ENCODE measurements around the gene EARS2.
"Not testable (repeated sequence)": the region's sequence is repeated elsewhere in the genome, so short reads cannot be mapped to it uniquely, and the experiment has no call there.

EARS2 gene

DNA sequence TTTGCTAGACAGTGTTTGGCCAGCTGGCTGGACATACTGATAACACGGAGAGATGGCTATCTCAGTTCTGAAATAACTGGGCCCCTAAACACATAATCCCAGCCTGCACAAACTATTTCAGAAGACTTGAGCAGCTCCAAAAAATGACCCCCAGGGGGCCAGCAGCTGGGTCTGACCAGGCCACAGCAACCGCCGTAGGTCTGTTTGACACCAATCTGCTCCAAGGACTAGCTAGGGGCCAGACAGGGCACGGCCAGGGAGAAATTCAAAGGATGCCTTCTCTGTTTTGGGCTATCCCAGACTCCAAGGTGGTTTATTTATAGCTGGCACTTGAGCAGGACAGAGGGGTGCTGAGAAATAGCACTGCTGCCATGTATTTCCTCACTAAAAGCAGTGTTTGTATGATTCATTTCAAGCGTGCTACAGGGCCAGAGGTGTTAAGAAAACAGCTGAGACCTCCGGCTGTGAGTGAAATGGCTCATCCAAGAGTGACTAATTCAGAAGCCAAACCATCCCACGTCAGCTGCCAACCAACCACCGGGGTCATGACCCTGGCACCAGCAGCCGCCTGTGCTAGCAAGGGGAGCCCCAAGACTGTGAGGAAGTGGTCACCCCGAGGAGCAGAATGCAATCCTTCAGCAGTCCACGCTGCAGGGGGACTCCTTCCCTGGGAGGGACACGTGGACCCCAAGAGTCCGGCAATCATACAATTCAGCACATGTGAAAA, 52.5 kb downstream of the EARS2 start:
- peak; percentile 80 for DNase-seq

DNA sequence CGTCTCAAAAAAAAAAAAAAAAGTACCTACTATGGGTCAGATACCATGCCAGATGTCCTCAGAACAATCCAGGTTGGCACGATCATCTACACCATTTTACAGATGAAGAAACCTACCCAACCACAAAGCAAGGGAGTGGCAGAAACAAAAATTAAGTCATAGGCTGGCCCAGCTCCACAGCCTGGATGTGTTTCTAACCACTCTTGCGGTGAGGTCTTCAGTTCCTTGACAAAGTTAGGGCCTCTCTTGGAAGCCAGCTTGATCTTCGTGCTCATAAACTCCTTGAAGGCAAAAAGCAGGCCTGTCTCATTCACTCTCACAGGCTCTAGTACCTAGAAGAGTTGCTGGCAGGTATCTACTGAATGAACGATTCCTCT, 53.1 kb downstream of the EARS2 start:
- no peak for DNase-seq

DNA sequence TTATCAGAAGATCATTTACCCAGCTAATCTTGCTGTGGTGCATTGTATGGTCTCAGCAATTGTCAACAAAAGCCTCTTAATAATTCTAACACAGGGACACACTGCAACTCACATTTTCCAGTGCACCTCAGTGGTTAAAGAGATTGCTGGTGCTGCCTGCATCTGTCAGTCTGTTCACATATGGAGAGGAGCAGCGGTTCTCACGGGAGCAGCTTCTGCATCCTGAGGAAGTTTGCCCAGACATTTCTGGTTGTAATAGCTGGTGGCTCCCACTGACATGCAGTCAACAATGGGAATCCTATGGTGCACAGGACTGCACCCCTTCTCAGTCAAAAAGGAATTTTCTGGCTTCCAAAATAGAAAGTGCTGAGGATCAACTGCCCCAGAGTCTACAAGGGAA, 54.7 kb downstream of the EARS2 start:
- no peak for DNase-seq

DNA sequence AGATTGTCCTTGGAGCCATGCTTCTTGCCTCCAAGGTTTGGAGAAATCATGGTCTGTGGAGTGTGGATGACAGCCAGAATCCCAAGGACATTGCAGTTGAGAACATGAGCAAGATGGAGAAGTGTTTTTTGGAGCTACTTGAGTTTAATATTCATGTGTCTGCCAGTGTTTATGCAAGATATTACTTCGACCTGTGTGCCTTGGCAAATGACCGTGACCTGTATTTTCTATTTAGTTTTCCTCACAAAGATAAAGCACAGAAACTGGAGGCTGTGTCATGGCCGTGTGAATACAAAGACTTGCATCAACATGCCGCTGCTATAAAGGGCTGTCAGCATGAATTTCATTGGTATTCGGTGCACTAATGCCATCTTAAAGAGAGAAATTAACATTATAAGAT, 55.9 kb downstream of the EARS2 start:
- no peak for DNase-seq

DNA sequence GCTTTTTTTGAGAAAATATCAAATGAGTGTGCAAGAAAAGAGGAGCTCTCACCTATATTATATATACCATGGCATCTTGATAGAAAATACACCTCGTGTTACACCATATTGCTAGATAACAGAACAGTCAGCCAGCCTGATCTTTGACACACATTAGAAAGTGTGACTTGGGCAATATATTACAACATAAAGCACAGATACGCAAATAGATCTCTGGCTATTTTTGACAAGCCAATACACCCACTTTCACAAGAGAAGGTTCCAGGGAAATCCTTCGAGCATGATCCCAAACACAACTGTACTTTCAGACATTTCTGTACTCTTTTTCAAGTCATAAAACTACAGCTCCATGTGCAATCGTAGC, 56.3 kb downstream of the EARS2 start:
- DNase-seq = no peak

DNA sequence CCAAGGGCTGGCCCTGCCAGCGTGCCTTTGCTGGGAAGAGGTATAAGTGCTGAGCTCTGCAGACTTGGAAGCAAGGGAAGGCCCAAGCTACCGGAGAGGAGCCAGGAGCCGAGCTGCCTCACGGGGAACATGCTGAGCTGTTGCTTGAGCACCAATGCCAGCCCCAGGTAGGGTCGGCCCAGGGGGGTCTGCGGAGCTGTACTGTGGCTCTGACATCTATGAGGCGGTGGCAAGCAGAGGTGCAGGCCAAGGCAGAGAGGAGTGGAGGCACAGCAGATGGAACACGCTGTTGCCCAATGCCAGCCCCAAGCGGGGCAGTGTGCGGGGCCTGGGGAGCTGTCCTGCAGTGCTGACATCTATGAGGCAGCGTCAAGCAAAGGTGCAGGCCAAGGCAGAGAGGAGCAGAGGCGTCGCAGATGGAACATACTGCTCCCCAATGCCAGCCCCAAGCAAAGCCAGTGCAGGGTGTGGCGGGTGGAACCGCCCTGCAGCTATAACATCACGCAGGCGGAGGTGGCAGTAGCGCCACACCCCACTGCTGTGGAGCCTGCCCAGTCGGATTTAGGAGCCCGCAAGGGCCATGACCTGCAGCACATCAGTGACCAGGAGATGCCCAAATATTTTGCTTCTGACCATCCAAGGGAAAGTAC, 56.8 kb downstream of the EARS2 start:
- DNase-seq = no peak

DNA sequence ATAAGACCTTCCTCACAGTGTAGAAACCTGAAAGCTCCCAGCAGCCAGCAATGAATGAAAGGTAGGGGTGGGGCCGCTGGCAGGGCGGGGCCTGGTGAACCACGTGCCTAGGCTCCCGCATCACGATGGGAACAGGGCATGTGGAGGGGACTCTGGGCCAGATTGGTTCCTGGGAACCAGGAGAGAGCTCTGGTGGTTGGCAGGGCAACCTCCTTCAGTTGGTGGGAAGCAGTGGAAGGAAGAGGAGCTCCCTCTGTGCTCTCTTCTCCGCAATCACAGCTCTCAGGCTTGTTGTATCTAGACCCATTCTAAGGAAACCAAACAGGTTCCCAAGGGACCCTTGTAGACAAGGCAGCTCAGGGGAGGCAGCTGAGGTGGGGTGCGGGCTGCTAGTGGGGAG, 57.3 kb downstream of the EARS2 start:
- no peak for DNase-seq

DNA sequence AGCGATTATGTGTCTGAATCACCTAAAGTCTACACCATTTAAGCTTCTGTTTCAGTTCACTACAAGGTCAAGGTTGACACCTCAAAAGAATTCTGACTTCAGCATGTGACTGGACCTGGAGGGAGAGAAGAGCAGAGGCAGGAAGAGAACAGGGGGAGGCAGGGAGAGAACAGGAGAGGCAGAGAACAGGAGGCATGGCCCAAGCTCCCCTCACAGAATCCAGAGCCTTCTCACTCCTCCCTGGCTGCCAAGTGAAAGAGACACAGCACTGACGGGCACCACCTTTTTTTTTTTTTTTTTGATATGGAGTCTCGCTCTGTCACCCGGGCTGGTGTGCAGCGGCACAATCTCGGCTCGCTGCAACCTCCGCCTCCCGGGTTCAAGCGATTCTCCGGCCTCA, 58.3 kb downstream of the EARS2 start:
- DNase-seq = no peak

DNA sequence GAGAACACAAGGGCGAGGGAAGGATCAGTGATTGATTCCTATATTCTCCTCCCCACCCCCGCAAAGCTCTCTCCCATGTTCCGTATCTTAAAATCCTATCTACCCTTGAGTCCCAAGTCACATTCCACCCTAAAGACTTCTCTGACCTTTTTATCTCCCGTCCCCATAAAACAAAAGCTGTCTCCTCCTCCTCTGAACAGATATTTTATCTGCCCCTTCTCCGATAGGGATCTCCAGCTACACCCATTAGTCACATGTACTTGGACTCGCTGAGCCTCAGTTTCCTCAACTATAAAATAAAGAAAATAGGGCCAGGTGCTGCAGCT, 59.6 kb downstream of the EARS2 start:
- DNase-seq = no peak

DNA sequence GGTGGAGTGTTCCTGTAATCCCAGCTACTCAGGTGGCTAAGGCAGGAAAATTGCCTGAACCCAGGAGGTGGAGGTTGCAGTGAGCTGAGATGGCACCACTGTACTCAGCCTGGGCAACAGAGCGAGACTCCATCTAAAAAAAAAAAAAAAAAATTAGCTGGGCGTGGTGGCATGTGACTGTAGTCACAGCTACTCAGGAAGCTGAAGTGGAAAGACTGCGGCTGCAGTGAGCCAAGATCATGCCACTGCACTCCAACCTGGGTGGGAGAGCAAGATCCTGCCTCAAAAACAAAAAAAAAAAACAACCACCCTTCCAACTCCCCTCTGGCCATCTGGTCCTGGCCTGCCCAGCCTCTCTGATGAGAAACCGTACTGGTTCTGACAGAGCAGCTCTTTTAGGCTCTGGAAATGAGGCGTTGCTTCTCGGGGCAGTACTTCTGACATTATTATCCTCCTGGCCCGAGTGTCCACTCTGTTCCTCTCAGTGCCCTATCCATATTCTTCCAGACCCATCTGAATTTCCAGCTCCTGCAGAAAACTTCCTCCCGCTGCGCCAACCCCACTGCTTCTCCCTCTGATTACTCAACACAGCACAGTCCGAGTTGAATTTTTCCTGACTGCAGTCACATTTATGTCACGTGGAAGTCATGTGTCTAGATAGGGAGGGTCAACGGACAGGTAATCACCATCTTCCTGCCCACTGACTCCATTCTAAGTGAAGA, 60.2 kb downstream of the EARS2 start:
- DNase-seq = no peak

DNA sequence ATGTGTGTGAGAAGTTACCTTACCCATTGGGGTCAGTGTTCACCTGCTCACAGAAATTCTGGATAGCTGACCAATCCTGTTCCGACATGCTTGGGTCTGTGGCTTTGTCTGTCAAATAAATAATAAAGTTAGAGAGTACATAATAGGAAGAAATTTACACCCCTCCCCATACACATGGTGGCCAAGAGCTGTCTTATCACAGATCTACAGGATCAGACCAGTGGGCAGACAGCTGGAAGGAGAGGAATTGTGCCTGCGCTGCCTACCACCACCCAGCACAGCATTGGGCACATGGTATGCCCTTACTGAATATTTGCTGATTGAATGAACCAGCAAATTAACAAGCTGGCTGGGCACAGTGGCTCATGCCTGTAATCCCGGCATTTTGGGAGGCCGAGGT, 61.5 kb downstream of the EARS2 start:
- no peak for DNase-seq

DNA sequence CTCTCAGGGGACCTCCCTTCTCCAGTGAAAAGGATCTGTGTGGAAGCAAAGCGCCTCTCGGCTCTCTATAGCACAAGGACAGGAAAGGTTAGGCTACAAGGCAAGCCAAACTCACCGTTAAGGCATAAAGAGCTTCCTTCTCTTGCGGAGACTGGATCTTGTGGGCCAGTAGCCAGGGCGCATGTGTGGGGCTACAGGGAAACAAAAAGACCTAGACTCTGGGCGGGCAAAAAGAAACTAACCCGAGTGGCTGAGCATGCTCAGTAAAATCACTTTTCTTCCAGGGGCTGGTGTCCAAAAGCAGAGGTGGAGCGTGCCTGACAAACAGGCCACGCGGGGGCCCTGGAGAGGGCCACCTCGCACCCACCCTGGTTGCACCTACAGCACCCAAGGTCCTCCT, 63.0 kb downstream of the EARS2 start:
- DNase-seq = no peak

DNA sequence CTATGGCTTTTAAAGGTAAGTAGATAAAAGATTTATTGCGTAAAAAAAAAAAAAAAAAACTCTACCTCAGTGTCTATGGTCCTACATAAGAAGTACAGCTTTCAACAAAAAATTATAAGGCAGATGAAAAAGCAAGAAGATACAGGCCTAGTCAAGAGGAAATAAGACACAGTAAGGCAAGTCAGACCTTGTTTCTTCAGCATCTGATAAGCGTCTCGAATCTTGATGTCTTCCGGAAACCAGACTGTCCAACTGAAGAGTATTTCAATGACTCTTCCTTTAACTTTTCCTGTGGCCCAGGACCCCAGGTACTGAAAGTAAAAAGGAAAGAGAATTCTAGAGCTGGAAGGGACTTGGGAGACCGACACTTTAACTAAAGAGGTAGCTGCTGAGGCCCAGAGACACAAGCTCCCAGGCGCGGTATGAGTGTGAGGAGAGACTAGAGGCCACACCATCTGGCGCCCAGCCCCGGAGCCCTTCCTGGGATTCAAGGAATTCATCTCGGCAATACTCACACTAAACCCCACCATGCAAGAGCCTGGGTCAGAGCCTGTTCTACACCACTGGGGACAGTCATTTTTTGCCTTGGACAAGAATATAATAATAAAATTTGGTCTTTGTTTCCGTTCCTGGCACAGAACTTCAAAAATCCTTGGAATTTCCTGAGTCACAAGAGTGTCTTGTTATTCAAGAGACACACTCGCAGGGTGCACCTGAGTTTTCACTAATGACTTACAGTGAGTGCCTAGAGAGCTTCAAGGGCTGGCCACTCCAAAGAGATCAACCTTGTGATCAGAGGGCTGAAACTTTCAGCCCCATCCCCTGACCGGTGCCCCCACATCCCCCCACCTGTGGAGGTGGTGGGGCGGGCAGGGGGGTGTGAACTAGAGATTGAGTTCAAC, 65.4 kb downstream of the EARS2 start:
- no peak for DNase-seq

DNA sequence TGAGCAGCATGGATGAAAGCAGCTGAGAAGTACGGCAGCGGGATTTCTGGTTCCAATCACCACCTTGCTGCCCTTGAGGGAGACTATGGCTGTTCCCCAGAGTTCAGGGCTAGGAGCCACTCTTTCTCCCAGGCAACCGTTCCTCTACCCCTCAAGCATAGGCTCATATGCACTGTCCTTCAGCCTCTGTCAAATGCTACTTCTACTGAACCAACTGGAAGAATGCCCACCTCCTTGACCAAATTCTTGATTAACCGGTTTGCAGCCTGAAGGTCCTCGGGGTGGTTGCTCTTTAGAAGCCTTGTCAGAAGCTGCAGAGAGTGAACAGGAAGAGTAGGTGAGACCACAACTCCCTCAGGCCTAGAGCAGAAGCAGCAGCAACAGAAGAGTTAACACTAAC, 70.7 kb downstream of the EARS2 start:
- DNase-seq = no peak

DNA sequence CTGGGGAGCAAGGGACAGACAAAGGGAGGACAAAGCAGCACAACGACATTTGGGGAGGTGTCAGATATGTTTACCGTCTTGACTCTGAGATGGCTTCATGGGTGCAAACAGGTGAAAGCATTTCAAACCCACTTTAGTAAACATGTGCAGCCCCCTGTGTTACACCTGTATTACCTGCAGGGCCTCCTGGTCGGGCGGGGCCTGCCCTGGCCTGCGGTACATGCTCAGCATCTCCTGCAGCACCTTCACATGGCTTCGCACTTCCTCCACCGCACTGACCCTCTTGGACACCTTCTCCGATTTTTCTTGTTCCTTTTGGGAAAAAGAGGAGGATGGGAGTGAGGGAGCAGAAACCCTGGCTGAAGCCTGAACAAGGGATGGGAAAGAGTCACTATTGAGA, 71.3 kb downstream of the EARS2 start:
- DNase-seq = no peak

DNA sequence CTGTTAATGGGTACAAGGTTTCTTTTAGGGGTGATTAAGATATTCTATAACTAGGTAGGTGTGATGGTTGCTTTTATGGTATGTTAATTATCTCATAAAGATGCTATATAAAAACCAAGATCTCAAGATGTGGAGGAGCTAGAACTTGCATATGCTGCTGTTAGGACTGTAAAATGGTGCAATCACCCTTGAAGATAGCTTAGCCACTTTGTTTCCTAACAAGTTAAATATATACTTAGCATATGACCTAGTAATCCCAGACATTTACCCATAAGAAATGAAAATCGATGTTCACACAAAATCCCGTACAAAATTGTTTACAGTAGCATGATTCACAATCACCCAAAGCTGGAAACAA, 71.9 kb downstream of the EARS2 start:
- DNase-seq = no peak

DNA sequence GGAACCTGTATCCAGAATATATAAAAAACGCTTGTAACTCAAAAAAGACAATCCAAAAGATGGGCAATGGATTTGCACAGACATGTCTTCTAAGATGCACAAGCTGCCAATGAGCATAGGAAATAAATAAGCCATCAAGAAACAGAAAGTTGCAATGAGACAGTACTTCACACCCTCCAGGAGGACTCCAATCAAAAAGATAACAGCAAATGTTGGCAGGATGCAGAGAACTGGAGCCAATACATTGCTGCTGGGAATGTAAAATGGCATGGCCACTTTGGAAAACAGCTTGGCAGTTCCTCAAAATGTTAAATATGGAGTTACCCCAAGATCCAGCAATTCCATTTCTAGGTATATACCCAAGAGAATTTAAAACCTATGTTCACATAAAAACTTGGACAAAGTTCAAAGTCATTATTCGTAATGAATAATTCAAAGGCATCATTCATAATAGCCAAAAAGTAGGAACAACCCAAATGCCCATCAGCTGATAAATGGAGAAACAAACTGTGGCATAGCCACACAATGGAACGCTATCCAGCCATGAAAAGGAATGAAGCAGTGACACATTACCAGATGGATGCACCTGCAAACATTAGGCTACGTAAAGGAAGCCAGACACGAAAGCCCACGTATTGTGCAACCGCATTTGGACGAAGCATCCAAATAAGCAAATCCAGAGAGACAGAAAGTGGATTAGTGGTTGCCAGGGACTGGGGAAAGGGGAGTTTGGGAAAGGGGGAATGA, 72.5 kb downstream of the EARS2 start:
- DNase-seq = no peak

DNA sequence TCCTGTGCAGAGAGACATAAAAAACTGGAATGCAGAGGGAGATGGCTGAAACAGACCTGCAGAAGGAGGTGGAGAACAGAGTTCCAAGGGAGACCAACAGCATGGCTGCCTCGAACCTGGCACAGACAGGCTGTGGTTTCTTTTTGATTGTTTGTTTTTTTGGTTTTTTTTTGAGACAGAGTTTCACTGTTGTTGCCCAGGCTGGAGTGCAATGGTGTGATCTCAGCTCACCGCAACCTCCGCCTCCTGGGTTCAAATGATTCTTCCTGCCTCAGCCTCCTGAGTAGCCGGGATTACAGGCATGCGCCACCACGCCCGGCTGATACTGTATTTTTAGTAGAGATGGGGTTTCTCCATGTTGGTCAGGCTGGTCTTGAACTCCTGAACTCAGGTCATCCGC, 73.7 kb downstream of the EARS2 start:
- DNase-seq = not testable (repeated sequence)

DNA sequence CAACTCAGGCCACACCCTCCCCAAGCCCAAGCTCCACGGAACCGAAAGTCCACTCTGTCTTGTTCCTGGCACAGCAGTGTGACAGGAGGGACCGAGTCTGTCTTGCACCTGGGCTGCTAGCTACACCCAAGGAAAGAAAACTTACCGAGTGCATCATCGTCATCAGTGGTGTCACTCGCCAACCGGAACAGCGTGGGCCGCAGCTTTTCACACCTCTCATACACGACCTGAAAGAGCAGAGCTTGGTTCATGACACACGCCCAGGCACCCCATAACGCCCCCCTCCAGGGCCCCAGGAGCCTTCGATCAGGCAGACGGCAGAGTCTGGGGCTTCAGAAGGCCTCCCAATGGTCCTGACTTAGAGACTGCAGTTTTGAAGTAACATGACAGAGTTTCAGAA, 74.4 kb downstream of the EARS2 start:
- DNase-seq = no peak

DNA sequence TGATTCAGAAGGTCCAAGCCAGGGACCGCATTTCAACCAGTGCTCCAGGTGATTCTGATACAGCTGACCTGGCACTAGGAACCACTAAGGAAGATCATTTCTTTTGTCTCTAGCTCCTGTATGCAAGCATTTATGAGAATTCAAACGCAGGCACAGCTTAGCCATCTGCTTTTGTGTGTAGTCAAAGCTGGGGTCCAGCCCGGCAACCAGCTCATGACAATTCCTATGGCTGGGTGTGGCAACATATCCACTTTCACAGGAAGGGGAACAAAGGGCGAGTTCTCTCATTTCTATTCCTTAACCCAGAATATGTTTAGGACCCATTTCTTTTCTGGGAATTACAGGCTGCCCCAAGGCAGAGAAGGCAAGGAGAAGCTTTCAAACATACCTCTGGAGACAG, 76.9 kb downstream of the EARS2 start:
- DNase-seq = no peak

DNA sequence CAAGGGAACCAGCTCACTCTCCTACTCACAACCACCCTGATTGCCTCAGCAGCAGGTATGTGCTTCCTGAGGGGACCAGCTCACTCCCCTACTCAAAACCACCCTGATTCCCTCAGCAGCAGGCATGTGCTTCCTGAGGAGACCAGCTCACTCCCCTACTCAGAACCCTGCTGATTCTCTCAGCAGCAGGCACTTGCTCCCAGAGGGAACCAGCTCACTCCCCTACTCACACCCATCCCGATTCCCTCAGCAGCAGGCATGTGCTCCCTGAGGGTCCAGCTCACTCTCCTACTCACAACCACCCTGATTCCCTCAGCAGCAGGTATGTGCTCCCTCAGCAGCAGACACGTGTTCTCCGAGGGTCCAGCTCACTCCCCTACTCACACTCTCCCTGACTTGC, 78.0 kb downstream of the EARS2 start:
- DNase-seq = no peak

DNA sequence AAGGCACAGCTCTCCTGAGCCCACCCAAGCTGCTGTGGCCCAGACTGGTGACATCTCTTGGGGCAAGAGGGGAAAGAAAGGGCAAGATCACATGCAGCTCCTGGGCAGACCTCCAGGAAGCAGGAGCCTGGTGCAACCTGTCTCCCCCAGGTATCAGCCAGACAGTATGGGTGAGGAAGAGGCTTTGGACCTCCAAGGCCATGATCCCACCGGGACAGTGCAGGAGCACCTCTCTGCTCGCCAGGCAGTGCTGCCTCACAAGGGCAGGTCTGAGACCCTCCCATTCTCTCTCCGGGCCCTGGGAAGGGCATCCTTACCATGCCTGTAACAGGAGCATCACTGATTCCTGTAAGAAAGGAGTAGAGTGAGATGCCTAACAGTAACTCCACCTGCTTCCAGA, 78.6 kb downstream of the EARS2 start:
- no peak for DNase-seq

DNA sequence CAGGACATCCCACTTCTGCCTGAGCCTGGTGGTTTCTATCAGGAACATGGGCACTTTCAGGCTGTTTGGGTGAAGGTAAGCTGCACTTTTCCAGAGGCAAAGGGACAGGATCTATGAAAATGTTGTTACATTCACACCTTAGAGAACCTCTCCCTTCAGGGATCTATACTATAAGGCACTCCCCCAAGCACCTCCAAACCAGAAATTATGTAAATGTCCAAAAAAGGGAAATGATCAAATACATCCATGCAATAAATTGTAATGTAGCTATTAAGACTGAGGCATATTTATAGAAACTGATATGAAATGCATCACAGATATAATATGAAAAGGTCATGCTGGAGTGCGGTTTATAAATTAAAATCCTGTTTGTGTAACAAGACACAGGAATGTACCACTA, 80.9 kb downstream of the EARS2 start:
- no peak for DNase-seq
